ENCODE data around the gene MTIF2.
"Not testable (repeated sequence)": the region's sequence is repeated elsewhere in the genome, so short reads cannot be mapped to it uniquely, and the experiment has no call there.

The MTIF2 gene

GRCh38 chr2:55269645-55269990, 587 bp upstream of the MTIF2 start:
- peak overlapping the region; percentile 97 for H3K4me3 ChIP-seq (ENCODE audit: low read depth, low read length)
- no peak for DNase-seq (ENCODE audit: low read depth)
- no peak for TF ChIP-seq CTCF (IDR thresholded peaks at IDR 0.05; ENCODE audit: low read depth, low read length, missing control alignments)

GRCh38 chr2:55268288-55268906, 634 bp downstream of the MTIF2 start:
- peak overlapping the region; percentile 97 for H3K4me3 ChIP-seq (ENCODE audit: low read depth, low read length)
- DNase-seq (ENCODE audit: low read depth) = no peak
- no peak for TF ChIP-seq CTCF (IDR thresholded peaks at IDR 0.05; ENCODE audit: low read depth, low read length, missing control alignments)

- H3K4me3 ChIP-seq (ENCODE audit: low read depth, low read length); DNase-seq (ENCODE audit: low read depth): not testable (repeated sequence)
Observed at GRCh38 chr2:55259586-55259985, 9.4 kb downstream of the MTIF2 start.

GRCh38 chr2:55252832-55253231, 16.2 kb downstream of the MTIF2 start:
- no peak for DNase-seq (ENCODE audit: low read depth)
- TF ChIP-seq CTCF (IDR thresholded peaks at IDR 0.05; ENCODE audit: low read depth, low read length, missing control alignments) = no peak
- no peak overlapping the region for H3K4me3 ChIP-seq (ENCODE audit: low read depth, low read length)

- DNase-seq (ENCODE audit: low read depth) = no peak
- no peak overlapping the region for H3K4me3 ChIP-seq (ENCODE audit: low read depth, low read length)
- TF ChIP-seq CTCF (IDR thresholded peaks at IDR 0.05; ENCODE audit: low read depth, low read length, missing control alignments) = no peak
Observed at GRCh38 chr2:55247025-55247424, 22.0 kb downstream of the MTIF2 start.

GRCh38 chr2:55245411-55245810, 23.6 kb downstream of the MTIF2 start:
- TF ChIP-seq CTCF (IDR thresholded peaks at IDR 0.05; ENCODE audit: low read depth, low read length, missing control alignments) = no peak
- DNase-seq (ENCODE audit: low read depth) = no peak
- H3K4me3 ChIP-seq (ENCODE audit: low read depth, low read length) = no peak overlapping the region

- no peak for DNase-seq (ENCODE audit: low read depth)
- H3K4me3 ChIP-seq (ENCODE audit: low read depth, low read length) = no peak overlapping the region
- no peak for TF ChIP-seq CTCF (IDR thresholded peaks at IDR 0.05; ENCODE audit: low read depth, low read length, missing control alignments)
Observed at GRCh38 chr2:55242617-55243016, 26.4 kb downstream of the MTIF2 start.

GRCh38 chr2:55241582-55241981, 27.4 kb downstream of the MTIF2 start:
- H3K4me3 ChIP-seq (ENCODE audit: low read depth, low read length); DNase-seq (ENCODE audit: low read depth): not testable (repeated sequence)

All from GM12864 (cell line).